H1 (cell line): ENCODE measurements around the gene OR2Y1. TPM values are rescaled to one million over a fixed set of nuclear protein-coding genes. Genes with fewer than 3 reads are reported as not detected.

Source experiments
- polyA plus RNA-seq, 7 experiments: library from polyadenylated mRNA; depleted of rRNA in 3 of 7; stranded (reverse) in 5 of 7; unstranded in 2 of 7; fragments of >200 nt in 5 of 7; fragments of 200-250 nt in 2 of 7; gene quantifications; 1 replicate in 5 of 7; 2 replicates in 1 of 7; 4 replicates in 1 of 7; pipeline versions ENCODE4 v1.2.1 to v1.2.3, GENCODE V29; 2011 to 2013; ENCODE audit warnings: missing spikeins in 2 of 7, mixed read lengths in 2 of 7
- total RNA-seq: library from RNA; stranded (reverse); fragmentation: NEBNext Ultra II Directional; extraction: Animal tissue kit (Norgen Biotek cat#: 25700); gene quantifications from 2 replicates; pipeline ENCODE4 v1.2.1, GENCODE V29; 2021
- TF ChIP-seq, protein P1 (sequence below), 3 experiments: IDR thresholded peaks; 1 replicate in 2 of 3; 2 replicates in 1 of 3; pipeline versions ENCODE4 v1.5.1 to v1.6.1; 2011; ENCODE audit warnings: low read length in 3 of 3, mild to moderate bottlenecking in 3 of 3, inconsistent platforms in 2 of 3, low read depth in 1 of 3, moderate library complexity in 1 of 3; ENCODE audit not compliant: insufficient read depth in 1 of 3; ENCODE audit errors: control extremely low read depth in 1 of 3

OR2Y1 gene
- total and polyA plus RNA-seq, 2 of the 8 experiments (the other 6 are each of a cell fraction or from before 2014, with no cell fraction given) = not detected

DNA sequence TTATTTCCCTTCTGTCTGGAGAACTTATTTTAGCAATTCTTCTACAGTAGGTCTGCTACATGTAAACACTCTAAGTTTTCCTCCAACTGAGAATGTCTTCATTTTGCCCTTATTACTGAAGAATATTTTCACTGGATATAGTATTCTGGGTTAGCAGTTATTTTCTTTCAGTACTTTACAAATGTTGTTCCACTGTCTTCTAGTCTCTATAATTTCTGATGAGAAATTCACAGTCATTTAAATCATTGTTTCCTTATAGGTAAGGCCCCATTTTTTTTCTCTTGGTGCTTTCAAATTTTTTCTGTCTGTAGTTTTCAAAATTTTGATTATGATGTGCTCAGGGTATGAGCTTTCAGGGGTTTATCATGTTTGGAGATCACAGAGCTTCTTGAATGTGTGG lies 32.0 kb upstream of the OR2Y1 start (continued):
- TF ChIP-seq, protein P1, sequence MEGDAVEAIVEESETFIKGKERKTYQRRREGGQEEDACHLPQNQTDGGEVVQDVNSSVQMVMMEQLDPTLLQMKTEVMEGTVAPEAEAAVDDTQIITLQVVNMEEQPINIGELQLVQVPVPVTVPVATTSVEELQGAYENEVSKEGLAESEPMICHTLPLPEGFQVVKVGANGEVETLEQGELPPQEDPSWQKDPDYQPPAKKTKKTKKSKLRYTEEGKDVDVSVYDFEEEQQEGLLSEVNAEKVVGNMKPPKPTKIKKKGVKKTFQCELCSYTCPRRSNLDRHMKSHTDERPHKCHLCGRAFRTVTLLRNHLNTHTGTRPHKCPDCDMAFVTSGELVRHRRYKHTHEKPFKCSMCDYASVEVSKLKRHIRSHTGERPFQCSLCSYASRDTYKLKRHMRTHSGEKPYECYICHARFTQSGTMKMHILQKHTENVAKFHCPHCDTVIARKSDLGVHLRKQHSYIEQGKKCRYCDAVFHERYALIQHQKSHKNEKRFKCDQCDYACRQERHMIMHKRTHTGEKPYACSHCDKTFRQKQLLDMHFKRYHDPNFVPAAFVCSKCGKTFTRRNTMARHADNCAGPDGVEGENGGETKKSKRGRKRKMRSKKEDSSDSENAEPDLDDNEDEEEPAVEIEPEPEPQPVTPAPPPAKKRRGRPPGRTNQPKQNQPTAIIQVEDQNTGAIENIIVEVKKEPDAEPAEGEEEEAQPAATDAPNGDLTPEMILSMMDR (IDR thresholded peaks at IDR 0.05; ENCODE audit: control extremely low read depth in 1 of 3, insufficient read depth in 1 of 3, low read depth in 1 of 3, low read length in 3 of 3) = no peak
